ENCODE measurements around the gene IDE. TPM values are rescaled to one million over a fixed set of nuclear protein-coding genes. Genes with fewer than 3 reads are reported as not detected.

Gene IDE
- total and polyA plus RNA-seq, 2 of the 13 experiments (the other 11 are each of a cell fraction or from before 2014, with no cell fraction given), result 16.1 to 52.1 TPM

DNA sequence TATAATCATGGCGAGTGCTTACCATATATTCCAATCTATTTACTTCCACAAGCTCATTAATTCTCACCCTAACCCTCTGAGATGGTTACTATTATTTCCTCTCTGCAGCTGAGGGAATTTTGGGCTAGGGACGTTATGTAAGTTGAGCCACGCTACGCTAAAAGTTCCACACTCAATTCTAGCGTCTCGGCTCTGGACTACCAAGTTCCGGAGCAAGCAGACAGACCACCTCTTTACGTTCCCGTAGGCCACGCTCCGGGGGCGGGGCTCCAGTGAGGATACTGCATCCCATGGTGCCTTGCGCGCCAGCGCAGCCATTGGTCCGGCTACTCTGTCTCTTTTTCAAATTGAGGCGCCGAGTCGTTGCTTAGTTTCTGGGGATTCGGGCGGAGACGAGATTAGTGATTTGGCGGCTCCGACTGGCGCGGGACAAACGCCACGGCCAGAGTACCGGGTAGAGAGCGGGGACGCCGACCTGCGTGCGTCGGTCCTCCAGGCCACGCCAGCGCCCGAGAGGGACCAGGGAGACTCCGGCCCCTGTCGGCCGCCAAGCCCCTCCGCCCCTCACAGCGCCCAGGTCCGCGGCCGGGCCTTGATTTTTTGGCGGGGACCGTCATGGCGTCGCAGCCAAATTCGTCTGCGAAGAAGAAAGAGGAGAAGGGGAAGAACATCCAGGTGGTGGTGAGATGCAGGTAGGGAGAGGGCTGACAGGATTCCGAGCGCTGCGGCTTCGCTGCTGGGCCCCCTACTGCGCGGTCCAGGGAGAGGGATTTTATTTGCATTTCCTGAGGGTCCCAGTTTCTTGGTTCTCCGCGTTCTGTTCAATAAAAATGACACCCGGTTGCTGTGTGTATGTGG, 19.1 kb upstream of the IDE start, which contains the start of gene KIF11:
TSS of gene KIF11 (plus strand) at position 370 of the 858 bp plus-strand sequence. CDS start at position 616, 246 bp downstream.
- H3K9ac ChIP-seq (ENCODE audit: insufficient read depth, low read depth, low read length), result peak within 1 kb of the TSS; percentile 82
- peak; percentile 95 for DNase-seq (ENCODE audit: low spot score)
- peak within 1 kb of the TSS; percentile 81 to 91 (median 88) for H3K4me3 ChIP-seq (replicated peaks in 1 of 3; ENCODE audit: insufficient read depth in 1 of 3, low read depth in 2 of 3, low read length in 3 of 3)
- 0% methylated on average over 26 of the region's 61 CpGs for WGBS (ENCODE audit: low lambda C conversion rate)
- H3K27me3 ChIP-seq (ENCODE audit: control insufficient read depth in 1 of 2, insufficient read depth in 2 of 2, low read length in 2 of 2), result no peaks in the 10 kb centered on the region; a peak in 1 of 5 replicates
- H2AFZ ChIP-seq (ENCODE audit: low read length), result peak within 1 kb of the TSS; percentile 11
- H4K20me1 ChIP-seq (ENCODE audit: insufficient read depth, low read length), result no peaks in the 10 kb centered on the region
- no peaks in the 10 kb centered on the region for H3K9me3 ChIP-seq (ENCODE audit: low read length)
- peaks cover 48% of the 10 kb centered on the region for H3K79me2 ChIP-seq (ENCODE audit: insufficient read depth, low read length)
- CTCF ChIA-PET (ENCODE audit: low intra/inter-chr PET ratio, low total read pairs), result no interaction called here
- H3K27ac ChIP-seq (ENCODE audit: extremely low read length, insufficient read depth, low read length), result peak within 1 kb of the TSS; percentile 88
- peak within 1 kb of the TSS; percentile 78 for H3K4me2 ChIP-seq (ENCODE audit: low read depth, low read length)
- in situ Hi-C loops (cut with HindIII; ENCODE audit: extremely low pct_ligation_motif_present, low pct_unique_long_range_greater_than_20kb), result no loop called here
- intact Hi-C loops (cut with micrococcal nuclease; ENCODE audit: unreplicated experiment), result loop anchor here (5.0 to 10.0 kb wide), 4 partner anchors 52 to 289 kb away; partner anchors contain the start of genes EXOC6 and HHEX
- H3K36me3 ChIP-seq (replicated peaks in 1 of 2; ENCODE audit: control insufficient read depth in 1 of 2, insufficient read depth in 2 of 2, low read length in 2 of 2), result no peaks in the 10 kb centered on the region
- peak; percentile 90 for FAIRE-seq
- TSS peak; percentile 67 for BruUV-seq (replicated peaks)
- peaks cover 37% of the 10 kb centered on the region for H3K4me1 ChIP-seq (ENCODE audit: insufficient read depth, low read length)
- peak; percentile 88 for ATAC-seq
- POLR2A ChIA-PET, result interaction anchor here (2.8 kb wide), 2 partner anchors 11 to 19 kb away, joined by 27 to 71 read pairs; partner anchors contain the start of gene IDE
- TF ChIP-seq, protein P1, sequence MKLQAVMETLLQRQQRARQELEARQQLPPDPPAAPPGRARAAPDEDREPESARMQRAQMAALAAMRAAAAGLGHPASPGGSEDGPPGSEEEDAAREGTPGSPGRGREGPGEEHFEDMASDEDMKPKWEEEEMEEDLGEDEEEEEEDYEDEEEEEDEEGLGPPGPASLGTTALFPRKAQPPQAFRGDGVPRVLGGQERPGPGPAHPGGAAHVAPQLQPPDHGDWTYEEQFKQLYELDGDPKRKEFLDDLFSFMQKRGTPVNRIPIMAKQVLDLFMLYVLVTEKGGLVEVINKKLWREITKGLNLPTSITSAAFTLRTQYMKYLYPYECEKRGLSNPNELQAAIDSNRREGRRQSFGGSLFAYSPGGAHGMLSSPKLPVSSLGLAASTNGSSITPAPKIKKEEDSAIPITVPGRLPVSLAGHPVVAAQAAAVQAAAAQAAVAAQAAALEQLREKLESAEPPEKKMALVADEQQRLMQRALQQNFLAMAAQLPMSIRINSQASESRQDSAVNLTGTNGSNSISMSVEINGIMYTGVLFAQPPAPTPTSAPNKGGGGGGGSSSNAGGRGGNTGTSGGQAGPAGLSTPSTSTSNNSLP (IDR thresholded peaks at IDR 0.05; ENCODE audit: low read depth, low read length), result no peak
- TF ChIP-seq, protein P2, sequence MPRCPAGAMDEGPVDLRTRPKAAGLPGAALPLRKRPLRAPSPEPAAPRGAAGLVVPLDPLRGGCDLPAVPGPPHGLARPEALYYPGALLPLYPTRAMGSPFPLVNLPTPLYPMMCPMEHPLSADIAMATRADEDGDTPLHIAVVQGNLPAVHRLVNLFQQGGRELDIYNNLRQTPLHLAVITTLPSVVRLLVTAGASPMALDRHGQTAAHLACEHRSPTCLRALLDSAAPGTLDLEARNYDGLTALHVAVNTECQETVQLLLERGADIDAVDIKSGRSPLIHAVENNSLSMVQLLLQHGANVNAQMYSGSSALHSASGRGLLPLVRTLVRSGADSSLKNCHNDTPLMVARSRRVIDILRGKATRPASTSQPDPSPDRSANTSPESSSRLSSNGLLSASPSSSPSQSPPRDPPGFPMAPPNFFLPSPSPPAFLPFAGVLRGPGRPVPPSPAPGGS (CRISPR knock-in tag; IDR thresholded peaks at IDR 0.05), result peak; percentile 26; the same call in 1 of the 2 replicates
- TF ChIP-seq RFXAP (CRISPR knock-in tag; IDR thresholded peaks at IDR 0.05; ENCODE audit: borderline replicate concordance), result peak; percentile 70; the same call in 1 of the 2 replicates
- TF ChIP-seq SOX5 (CRISPR knock-in tag; IDR thresholded peaks at IDR 0.05; ENCODE audit: borderline replicate concordance), result peak; percentile 16; the same call in 1 of the 2 replicates
- TF ChIP-seq ATF1 (CRISPR knock-in tag; IDR thresholded peaks at IDR 0.05), result peak; percentile 69; the same call in 1 of the 2 replicates
- TF ChIP-seq ZSCAN21 (CRISPR knock-in tag; IDR thresholded peaks at IDR 0.05; ENCODE audit: borderline replicate concordance), result peak; percentile 49; the same call in 1 of the 2 replicates
- TF ChIP-seq, protein P3, sequence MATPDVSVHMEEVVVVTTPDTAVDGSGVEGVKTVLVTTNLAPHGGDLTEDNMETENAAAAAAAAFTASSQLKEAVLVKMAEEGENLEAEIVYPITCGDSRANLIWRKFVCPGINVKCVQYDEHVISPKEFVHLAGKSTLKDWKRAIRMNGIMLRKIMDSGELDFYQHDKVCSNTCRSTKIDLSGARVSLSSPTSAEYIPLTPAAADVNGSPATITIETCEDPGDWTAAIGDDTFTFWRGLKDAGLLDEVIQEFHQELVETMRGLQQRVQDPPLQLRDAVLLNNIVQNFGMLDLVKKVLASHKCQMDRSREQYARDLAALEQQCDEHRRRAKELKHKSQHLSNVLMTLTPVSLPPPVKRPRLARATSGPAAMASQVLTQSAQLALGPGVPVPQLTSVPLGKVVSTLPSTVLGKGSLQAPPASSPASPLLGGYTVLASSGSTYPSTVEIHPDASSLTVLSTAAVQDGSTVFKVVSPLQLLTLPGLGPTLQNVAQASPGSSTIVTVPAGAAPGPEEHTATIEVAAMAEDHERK (CRISPR knock-in tag; IDR thresholded peaks at IDR 0.05; ENCODE audit: low read depth), result peak; percentile 69
- TF ChIP-seq CHD4 (IDR thresholded peaks at IDR 0.05; ENCODE audit: borderline replicate concordance, low read length), result no peak
- TF ChIP-seq TBX3 (IDR thresholded peaks at IDR 0.05; ENCODE audit: borderline replicate concordance), result no peak
- TF ChIP-seq, protein P4, sequence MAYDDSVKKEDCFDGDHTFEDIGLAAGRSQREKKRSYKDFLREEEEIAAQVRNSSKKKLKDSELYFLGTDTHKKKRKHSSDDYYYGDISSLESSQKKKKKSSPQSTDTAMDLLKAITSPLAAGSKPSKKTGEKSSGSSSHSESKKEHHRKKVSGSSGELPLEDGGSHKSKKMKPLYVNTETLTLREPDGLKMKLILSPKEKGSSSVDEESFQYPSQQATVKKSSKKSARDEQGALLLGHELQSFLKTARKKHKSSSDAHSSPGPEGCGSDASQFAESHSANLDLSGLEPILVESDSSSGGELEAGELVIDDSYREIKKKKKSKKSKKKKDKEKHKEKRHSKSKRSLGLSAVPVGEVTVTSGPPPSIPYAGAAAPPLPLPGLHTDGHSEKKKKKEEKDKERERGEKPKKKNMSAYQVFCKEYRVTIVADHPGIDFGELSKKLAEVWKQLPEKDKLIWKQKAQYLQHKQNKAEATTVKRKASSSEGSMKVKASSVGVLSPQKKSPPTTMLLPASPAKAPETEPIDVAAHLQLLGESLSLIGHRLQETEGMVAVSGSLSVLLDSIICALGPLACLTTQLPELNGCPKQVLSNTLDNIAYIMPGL (CRISPR knock-in tag; IDR thresholded peaks at IDR 0.05; ENCODE audit: borderline replicate concordance in 1 of 2, low read depth in 1 of 2), result peak; percentile 72 to 77
- peak; percentile 88; the same call in 1 of the 2 replicates for TF ChIP-seq EEA1 (CRISPR knock-in tag; IDR thresholded peaks at IDR 0.05; ENCODE audit: borderline replicate concordance)
- TF ChIP-seq BCL6 (CRISPR knock-in tag; IDR thresholded peaks at IDR 0.05), result peak; percentile 12; the same call in 1 of the 2 replicates
- TF ChIP-seq ZNF747 (CRISPR knock-in tag; IDR thresholded peaks at IDR 0.05; ENCODE audit: borderline replicate concordance), result peak; percentile 63; the same call in 1 of the 2 replicates
- no peak for TF ChIP-seq ZNF484 (CRISPR knock-in tag; IDR thresholded peaks at IDR 0.05; ENCODE audit: borderline replicate concordance, low read depth)
- TF ChIP-seq HDAC1 (CRISPR knock-in tag; IDR thresholded peaks at IDR 0.05), result peak; percentile 97
- TF ChIP-seq MED13 (CRISPR knock-in tag; IDR thresholded peaks at IDR 0.05), result peak; percentile 38; the same call in 1 of the 2 replicates

All from HepG2 (cell line).